ENCODE measurements around the gene MUC5AC. TPM values are rescaled to one million over a fixed set of nuclear protein-coding genes. Genes with fewer than 3 reads are reported as not detected.

MUC5AC gene
- total and polyA plus RNA-seq, 8 donors = 0.04 to 0.75 (median 0.37) TPM; not detected in 1

DNA sequence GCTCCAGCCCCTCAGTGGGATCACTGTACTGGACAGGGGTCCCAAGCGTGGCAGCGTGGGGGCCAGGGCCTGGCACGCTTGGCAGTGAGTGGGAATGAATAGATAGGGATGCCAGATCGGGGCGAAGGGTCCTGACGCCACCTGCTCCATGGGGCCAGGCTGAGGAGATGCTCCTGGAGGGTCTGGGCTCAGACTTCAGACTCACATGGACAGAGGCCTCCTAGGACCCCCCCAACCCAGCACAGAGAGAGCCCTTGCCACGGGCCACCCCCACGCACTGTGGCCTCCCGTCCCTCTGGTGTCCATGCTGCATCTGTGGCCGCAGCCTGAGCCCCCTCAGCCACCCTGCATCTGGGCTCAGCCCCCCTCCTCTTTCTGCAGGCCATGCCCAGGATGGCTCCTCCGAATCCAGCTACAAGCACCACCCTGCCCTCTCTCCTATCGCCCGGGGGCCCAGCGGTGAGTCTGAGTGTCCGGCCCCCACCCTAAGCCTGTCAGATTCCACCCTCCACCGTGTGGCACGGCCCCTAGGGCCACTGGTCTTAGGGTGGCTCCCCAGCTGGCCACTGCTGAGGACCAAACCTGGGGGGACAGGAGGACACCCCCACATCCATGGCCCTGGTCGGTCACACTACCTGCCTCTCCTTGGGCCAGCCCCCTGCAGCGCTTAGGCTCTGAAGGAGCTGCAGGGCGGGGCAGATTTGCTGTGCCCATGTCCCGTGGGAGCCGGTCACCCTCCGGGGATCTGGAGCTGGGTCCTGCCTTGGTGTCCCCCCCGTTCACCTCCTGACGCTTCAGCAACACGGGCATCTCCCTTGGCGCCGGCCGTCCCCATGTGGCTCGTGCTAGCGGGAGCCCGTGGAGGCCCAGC, 2.7 kb downstream of the MUC5AC start:
- intact Hi-C loops (cut with DNase I) = no loop called here
- no peaks in the 10 kb centered on the region for H3K4me1 ChIP-seq
- peaks cover 0 to 70% of the 10 kb centered on the region in 2 donors for H3K27me3 ChIP-seq
- no peak for ATAC-seq
- no peak overlapping the region for H3K4me3 ChIP-seq
- no peak overlapping the region for H3K27ac ChIP-seq
- H3K36me3 ChIP-seq = no peaks in the 10 kb centered on the region
- DNase-seq = peak in 2 of 4 donors; percentile 27 to 70
- no peaks in the 10 kb centered on the region for H3K9me3 ChIP-seq
- TF ChIP-seq, protein P1, sequence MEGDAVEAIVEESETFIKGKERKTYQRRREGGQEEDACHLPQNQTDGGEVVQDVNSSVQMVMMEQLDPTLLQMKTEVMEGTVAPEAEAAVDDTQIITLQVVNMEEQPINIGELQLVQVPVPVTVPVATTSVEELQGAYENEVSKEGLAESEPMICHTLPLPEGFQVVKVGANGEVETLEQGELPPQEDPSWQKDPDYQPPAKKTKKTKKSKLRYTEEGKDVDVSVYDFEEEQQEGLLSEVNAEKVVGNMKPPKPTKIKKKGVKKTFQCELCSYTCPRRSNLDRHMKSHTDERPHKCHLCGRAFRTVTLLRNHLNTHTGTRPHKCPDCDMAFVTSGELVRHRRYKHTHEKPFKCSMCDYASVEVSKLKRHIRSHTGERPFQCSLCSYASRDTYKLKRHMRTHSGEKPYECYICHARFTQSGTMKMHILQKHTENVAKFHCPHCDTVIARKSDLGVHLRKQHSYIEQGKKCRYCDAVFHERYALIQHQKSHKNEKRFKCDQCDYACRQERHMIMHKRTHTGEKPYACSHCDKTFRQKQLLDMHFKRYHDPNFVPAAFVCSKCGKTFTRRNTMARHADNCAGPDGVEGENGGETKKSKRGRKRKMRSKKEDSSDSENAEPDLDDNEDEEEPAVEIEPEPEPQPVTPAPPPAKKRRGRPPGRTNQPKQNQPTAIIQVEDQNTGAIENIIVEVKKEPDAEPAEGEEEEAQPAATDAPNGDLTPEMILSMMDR (IDR thresholded peaks at IDR 0.05) = no peak

DNA sequence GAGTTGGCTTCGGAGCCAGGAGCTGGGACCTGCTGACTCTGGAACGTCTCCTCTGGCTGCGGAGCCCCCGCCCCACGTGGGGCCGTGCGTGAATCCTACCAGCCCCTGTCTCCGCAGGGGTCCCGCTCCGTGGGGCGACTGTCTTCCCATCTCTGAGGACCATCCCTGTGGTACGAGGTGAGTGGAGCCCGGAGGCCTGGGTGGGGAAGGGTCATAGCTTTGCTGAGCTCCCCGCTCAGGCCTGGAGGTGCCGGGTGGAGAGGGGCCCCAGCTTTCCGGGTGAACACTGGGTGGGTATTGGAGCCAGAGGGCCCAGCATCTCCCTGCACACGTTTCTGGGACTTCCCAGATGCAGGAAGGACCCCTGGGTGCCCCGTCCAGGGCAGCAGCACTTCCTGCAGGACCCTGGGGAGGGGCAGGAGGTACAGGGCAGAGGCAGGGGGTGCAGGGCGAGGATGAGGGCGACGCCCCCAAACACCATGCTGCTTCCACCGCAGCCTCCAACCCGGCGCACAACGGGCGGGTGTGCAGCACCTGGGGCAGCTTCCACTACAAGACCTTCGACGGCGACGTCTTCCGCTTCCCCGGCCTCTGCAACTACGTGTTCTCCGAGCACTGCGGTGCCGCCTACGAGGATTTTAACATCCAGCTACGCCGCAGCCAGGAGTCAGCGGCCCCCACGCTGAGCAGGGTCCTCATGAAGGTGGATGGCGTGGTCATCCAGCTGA, 3.8 kb downstream of the MUC5AC start:
- ATAC-seq = no peak
- Histone ChIP-seq H3K9me3 (no peaks in the 10 kb centered on the region), H3K27ac (no peak overlapping the region), H3K27me3 (peaks cover 0 to 71% of the 10 kb centered on the region in 2 donors), H3K4me3 (no peak overlapping the region), H3K36me3 (no peaks in the 10 kb centered on the region), H3K4me1 (no peaks in the 10 kb centered on the region)
- peak in 1 of 4 donors; percentile 79 for DNase-seq
- TF ChIP-seq, protein P1 (IDR thresholded peaks at IDR 0.05) = no peak
- intact Hi-C loops (cut with DNase I) = no loop called here

DNA sequence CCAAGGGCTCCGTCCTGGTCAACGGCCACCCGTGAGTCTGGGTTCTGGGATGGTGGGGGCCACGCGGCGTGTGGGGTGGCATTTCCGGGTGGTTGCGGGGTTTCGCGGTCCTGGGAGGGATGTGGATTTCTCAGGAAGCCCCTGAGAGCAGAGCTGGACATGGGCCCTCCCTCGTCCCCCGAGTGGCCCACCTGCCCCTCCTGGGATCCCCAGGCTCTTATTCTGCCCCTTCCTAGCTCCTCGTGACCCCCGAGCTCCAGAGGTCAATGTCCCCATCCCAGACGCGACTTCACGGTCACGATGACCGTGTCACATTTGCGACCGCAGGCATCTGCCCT, 4.4 kb downstream of the MUC5AC start:
- ATAC-seq (no peak), DNase-seq (no peak)
- no peak overlapping the region for H3K27ac ChIP-seq
- no peaks in the 10 kb centered on the region for H3K4me1 ChIP-seq
- H3K9me3 ChIP-seq = no peaks in the 10 kb centered on the region
- peaks cover 0 to 71% of the 10 kb centered on the region in 2 donors for H3K27me3 ChIP-seq
- no peak overlapping the region for H3K4me3 ChIP-seq
- intact Hi-C loops (cut with DNase I) = no loop called here
- TF ChIP-seq, protein P1 (IDR thresholded peaks at IDR 0.05) = no peak
- H3K36me3 ChIP-seq = no peaks in the 10 kb centered on the region

DNA sequence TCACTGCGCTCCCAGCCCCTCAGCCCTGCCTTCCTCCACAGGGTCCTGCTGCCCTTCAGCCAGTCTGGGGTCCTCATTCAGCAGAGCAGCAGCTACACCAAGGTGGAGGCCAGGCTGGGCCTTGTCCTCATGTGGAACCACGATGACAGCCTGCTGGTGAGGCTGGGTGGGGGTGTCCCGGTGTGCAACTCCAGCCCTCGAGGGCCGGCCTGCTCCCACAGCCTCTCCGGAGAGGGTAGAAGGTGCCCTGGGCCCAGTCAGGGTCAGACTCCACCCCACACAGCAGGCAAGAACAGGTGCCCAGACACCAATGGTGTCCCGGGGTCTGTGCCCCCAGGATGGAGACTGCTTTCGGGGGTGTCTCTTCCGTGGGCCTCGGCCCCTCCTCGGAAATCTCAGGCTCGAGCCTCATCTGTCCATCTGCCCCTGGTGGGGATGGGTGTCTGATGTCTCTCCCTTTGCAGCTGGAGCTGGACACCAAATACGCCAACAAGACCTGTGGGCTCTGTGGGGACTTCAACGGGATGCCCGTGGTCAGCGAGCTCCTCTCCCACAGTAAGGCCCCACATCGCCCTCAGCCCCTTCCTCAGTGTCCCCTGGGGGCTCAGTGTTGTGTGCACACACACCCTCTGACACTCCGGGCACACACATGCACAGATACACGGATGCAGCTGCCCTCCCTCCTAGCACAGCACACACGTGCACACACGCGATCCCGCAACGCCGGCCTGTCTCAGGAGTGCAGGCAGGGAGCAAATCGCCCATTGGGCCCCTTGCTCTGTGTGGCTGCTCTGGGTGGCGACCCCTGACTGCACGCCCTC, 4.9 kb downstream of the MUC5AC start:
- Histone ChIP-seq H3K36me3 (no peaks in the 10 kb centered on the region), H3K9me3 (no peaks in the 10 kb centered on the region), H3K27ac (no peak overlapping the region), H3K4me1 (no peaks in the 10 kb centered on the region), H3K27me3 (peaks cover 0 to 65% of the 10 kb centered on the region in 2 donors), H3K4me3 (no peak overlapping the region)
- intact Hi-C loops (cut with DNase I) = no loop called here
- DNase-seq (peak in 2 of 4 donors; percentile 23 to 71), ATAC-seq (no peak)
- TF ChIP-seq, protein P1 (IDR thresholded peaks at IDR 0.05) = no peak
